GM10248 (cell line): ENCODE results near the gene BOD1.
A peak's percentile ranks its signal among the peaks of the same experiment; 100 is the strongest.

Experiments used
- CTCF ChIA-PET: fragments of 300-600 bp; sonication (Branson Sonifier 250); formaldehyde crosslinking; extraction: SDS; loops from one replicate; lab custom pipeline; 2021; ENCODE audit warnings: antibody characterized with exemption; lab: Yijun Ruan, JAX
- POLR2A ChIA-PET: fragments of 350-650 bp; sonication (Branson Sonifier 250); formaldehyde crosslinking; extraction: SDS; loops from one replicate; lab custom pipeline; 2020; ENCODE audit warnings: antibody characterized with exemption; lab: Yijun Ruan, JAX
- DNase-seq: peaks from one replicate; pipeline ENCODE4 v3.0.0; 2012; ENCODE audit errors: extremely low spot score
- CTCF ChIP-seq: IDR thresholded peaks from 2 replicates; pipeline ENCODE4 v1.5.1; 2012; ENCODE audit warnings: mild to moderate bottlenecking, low read depth; ENCODE audit errors: extremely low read depth, missing control alignments, control extremely low read depth

BOD1 gene

GRCh38 chr5:173646692-173647091 lies 30.2 kb upstream of the BOD1 start:
- TF ChIP-seq CTCF, result no peak
- no peak for DNase-seq
- CTCF ChIA-PET, result interaction anchor here (1.2 to 10.3 kb wide), 5 partner anchors 10 to 279 kb away, joined by 3 to 63 read pairs (median 13); no protein-coding TSS in a partner anchor
- POLR2A ChIA-PET, result no interaction called here

DNA sequence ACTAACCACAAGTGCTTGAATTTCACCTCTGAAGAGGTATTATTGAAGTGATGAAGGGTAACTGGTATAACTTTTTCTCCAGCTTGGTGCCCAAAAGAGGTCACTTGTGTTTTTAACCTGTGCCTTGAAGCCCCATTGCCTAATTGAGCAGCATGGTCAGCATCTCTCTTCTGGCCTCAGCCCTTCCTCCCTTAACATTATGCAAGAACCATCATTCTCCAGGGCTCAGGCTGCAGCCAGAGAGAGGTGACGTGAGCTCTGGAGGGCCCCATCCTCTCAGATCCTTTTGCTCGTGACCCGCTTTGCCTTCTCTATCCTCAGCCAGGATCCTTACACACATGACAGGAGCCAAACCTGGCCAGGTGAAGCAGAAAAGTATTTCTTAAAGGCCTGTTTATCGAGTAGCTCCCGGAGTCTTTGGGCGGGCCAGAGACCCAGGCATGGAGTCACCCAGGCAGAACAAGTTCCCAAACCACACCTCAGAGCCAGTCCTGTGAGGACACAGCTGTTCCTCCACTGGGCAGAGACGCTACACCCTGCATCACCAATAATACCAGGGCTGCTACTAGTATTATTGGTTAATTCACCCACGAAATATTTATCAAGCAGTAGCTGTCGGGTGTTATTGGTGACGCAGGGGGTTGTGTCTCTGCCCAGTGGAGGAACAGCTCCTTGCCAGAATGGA lies 29.6 kb upstream of the BOD1 start:
- ChIA-PET CTCF (interaction anchor here (0.8 to 10.3 kb wide), 7 partner anchors 11 to 279 kb away, joined by 3 to 63 read pairs (median 7); no protein-coding TSS in a partner anchor), POLR2A (interaction anchor here (1.2 kb wide), 1 partner anchor 19 kb away, joined by 3 read pairs; no protein-coding TSS in a partner anchor)
- DNase-seq, result no peak
- TF ChIP-seq CTCF, result no peak

DNA sequence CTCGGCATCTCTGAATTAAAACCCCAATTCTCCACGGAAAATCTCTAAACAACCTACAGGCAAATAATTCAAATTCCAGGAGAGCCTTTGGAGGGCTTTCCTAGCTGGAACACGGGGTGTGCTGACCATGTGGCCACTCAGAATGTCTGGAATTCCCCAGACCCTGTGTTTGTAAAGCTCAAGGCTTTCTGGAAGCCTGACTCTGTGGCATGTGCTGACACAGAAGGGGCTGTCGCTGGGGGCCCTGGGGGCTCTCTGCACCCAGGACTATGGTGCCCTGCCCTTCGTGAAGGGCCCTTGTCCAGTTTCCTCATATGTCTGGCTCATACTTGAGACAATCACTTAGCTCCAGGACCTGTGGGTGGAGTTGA lies 29.0 kb upstream of the BOD1 start:
- ChIA-PET CTCF (interaction anchor here (0.8 to 10.3 kb wide), 7 partner anchors 11 to 280 kb away, joined by 3 to 63 read pairs (median 7); no protein-coding TSS in a partner anchor), POLR2A (interaction anchor here (1.2 kb wide), 1 partner anchor 20 kb away, joined by 3 read pairs; no protein-coding TSS in a partner anchor)
- TF ChIP-seq CTCF, result no peak
- DNase-seq, result no peak

- no peak for TF ChIP-seq CTCF
- no peak for DNase-seq
- ChIA-PET CTCF (interaction anchor here (0.6 to 10.3 kb wide), 9 partner anchors 8 to 328 kb away, joined by 3 to 63 read pairs (median 3); no protein-coding TSS in a partner anchor), POLR2A (interaction anchor here (1.2 kb wide), 1 partner anchor 20 kb away, joined by 3 read pairs; no protein-coding TSS in a partner anchor)
These were observed 28.4 kb upstream of the BOD1 start for GRCh38 chr5:173644673-173645436.

- CTCF ChIA-PET, result interaction anchor here (0.8 to 10.3 kb wide), 7 partner anchors 10 to 673 kb away, joined by 3 to 63 read pairs (median 3); no protein-coding TSS in a partner anchor
- peak; percentile 58 for DNase-seq
- POLR2A ChIA-PET, result no interaction called here
- TF ChIP-seq CTCF, result no peak
These were observed 27.5 kb upstream of the BOD1 start for GRCh38 chr5:173643964-173644363.

- CTCF ChIA-PET, result interaction anchor here (1.1 to 10.3 kb wide), 5 partner anchors 9 to 674 kb away, joined by 3 to 63 read pairs (median 5); no protein-coding TSS in a partner anchor
- TF ChIP-seq CTCF, result no peak
- DNase-seq, result no peak
- POLR2A ChIA-PET, result no interaction called here
These were observed 26.5 kb upstream of the BOD1 start for GRCh38 chr5:173642895-173643481.
